Mesendoderm (in vitro differentiated cells): ENCODE data around the gene PSMA5. TPM values are rescaled to one million over a fixed set of nuclear protein-coding genes. Genes with fewer than 3 reads are reported as not detected.
"Not testable (repeated sequence)": the region's sequence is repeated elsewhere in the genome, so short reads cannot be mapped to it uniquely, and the experiment has no call there.

Experiments
- DNase-seq: peaks from one replicate; pipeline ENCODE4 v3.0.0; 2013
- H2AK5ac ChIP-seq: 2 replicates; pipeline ENCODE4 v1.6.1; 2013; ENCODE audit warnings: low read length, inconsistent platforms
- H2BK120ac ChIP-seq: 2 replicates; pipeline ENCODE4 v1.6.1; 2013; ENCODE audit warnings: low read depth, mild to moderate bottlenecking, low read length, moderate library complexity, mixed read lengths
- H2BK15ac ChIP-seq: replicated peaks from 2 replicates; pipeline ENCODE4 v1.6.1; 2013; ENCODE audit warnings: low read depth, mild to moderate bottlenecking, moderate library complexity
- H2BK5ac ChIP-seq: 2 replicates; pipeline ENCODE4 v1.6.1; 2013; ENCODE audit warnings: low read length, inconsistent platforms
- H3K18ac ChIP-seq: 2 replicates; pipeline ENCODE4 v1.6.1; 2013; ENCODE audit warnings: mild to moderate bottlenecking, low read length, mixed read lengths
- H3K23ac ChIP-seq: one replicate; pipeline ENCODE4 v1.6.1; 2013; ENCODE audit warnings: low read length
- H3K27ac ChIP-seq: 2 replicates; pipeline ENCODE4 v1.5.1; 2013; ENCODE audit warnings: low read depth, mild to moderate bottlenecking, inconsistent platforms, low read length, moderate library complexity
- H3K27me3 ChIP-seq: 2 replicates; pipeline ENCODE4 v1.6.1; 2013; ENCODE audit warnings: low read length, control low read depth, mild to moderate bottlenecking, inconsistent platforms; ENCODE audit not compliant: insufficient read depth, poor library complexity
- H3K36me3 ChIP-seq: 2 replicates; pipeline ENCODE4 v1.6.1; 2013; ENCODE audit warnings: low read length, inconsistent platforms; ENCODE audit not compliant: control insufficient read depth, insufficient read depth
- H3K4ac ChIP-seq: one replicate; pipeline ENCODE4 v1.6.1; 2013; ENCODE audit warnings: low read depth, mild to moderate bottlenecking, low read length, moderate library complexity
- H3K4me1 ChIP-seq: 2 replicates; pipeline ENCODE4 v1.6.1; 2013; ENCODE audit warnings: low read depth, low read length, inconsistent platforms; ENCODE audit not compliant: control insufficient read depth
- H3K4me2 ChIP-seq: 2 replicates; pipeline ENCODE4 v1.6.1; 2013; ENCODE audit warnings: low read length
- H3K4me3 ChIP-seq: 2 replicates; pipeline ENCODE4 v1.5.1; 2013; ENCODE audit warnings: mild to moderate bottlenecking, low read length
- H3K56ac ChIP-seq: one replicate; pipeline ENCODE4 v1.6.1; 2013; ENCODE audit warnings: low read length
- H3K79me1 ChIP-seq: 2 replicates; pipeline ENCODE4 v1.6.1; 2013; ENCODE audit warnings: low read length, inconsistent platforms
- H3K79me2 ChIP-seq: 2 replicates; pipeline ENCODE4 v1.6.1; 2013; ENCODE audit warnings: mild to moderate bottlenecking, low read length; ENCODE audit not compliant: control insufficient read depth, insufficient read depth
- H3K9ac ChIP-seq: 2 replicates; pipeline ENCODE4 v1.6.1; 2013; ENCODE audit warnings: low read length, inconsistent platforms
- H4K5ac ChIP-seq: one replicate; pipeline ENCODE4 v1.6.1; 2013; ENCODE audit warnings: low read length
- H4K8ac ChIP-seq: one replicate; pipeline ENCODE4 v1.6.1; 2013; ENCODE audit warnings: low read depth, mild to moderate bottlenecking, control low read depth, low read length, moderate library complexity
- WGBS: extraction: QIAGEN DNeasy Blood & Tissue Kit; methylation state at CpG from one replicate; pipeline ENCODE4 v1.1.7; 2013; ENCODE audit warnings: low lambda C conversion rate, missing lambda C conversion rate; ENCODE audit not compliant: insufficient coverage; ENCODE audit errors: extremely low coverage; 5-methylcytosine and 5-hydroxymethylcytosine counted together
- polyA plus RNA-seq, 2 experiments: library from polyadenylated mRNA; stranded (reverse); fragments of 200-250 nt; gene quantifications; one replicate each; pipeline ENCODE4 v1.2.3, GENCODE V29; 2013

The PSMA5 gene
- polyA plus RNA-seq (2013, experiment 1 of 2) = 107 TPM
- 106 TPM for polyA plus RNA-seq (2013, experiment 2 of 2)

DNA sequence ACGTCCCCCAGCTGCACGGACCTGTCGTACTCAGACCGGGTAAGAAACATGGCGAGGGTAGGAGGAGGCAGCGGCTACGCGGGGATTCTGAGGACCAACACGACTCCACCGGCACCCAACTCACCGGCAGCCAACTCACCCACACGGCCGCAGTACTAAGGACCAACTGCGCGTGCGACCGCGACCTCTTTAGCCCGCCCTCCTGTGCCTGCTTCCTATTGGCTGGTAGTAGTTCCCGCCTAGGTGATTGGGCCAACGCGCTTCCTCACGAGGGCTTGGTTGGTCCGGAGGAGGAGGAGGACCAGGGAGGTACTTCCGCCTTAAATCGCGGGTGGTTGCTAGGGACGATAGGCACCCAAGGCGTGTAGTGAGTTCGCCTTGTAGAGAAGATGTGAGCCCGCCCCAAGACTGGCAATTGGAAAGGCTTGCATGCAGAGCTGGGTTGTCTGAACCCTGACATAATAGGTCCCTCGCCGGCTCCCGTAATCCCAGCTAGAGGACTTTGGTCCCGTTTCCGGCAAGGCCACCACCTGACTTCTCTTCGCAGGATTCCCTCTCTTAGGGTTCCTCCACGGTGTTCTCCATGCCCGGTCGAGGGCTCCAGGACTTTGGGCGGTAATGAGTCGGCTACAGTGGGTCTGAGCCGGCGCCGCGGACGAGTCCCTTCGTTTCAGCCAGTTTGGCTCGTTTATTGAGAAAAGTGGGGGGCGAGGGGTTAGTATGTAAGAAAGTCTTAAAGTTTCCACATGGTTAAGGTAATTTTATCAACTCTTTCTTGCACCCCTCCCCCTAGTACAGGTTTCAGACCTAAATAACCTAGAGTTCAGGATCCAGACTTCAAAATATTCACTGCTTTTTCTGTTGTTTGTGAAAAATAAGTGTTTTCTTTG lies at the start of gene PSMA5:
Gene PSMA5 (minus strand): TSS at position 168 of the 890 bp plus-strand sequence. CDS start 118 bp downstream, at position 50.
- H3K36me3 ChIP-seq = no peaks in the 10 kb centered on the region
- peaks cover 34% of the 10 kb centered on the region for H3K79me2 ChIP-seq
- H2AK5ac ChIP-seq = no peak within 1 kb of the TSS
- peak within 1 kb of the TSS; percentile 79 for H3K4me3 ChIP-seq
- H3K4ac ChIP-seq = no peak within 1 kb of the TSS
- no peaks in the 10 kb centered on the region for H3K27me3 ChIP-seq
- no peak within 1 kb of the TSS for H2BK5ac ChIP-seq
- no peak within 1 kb of the TSS for H4K5ac ChIP-seq
- peaks cover 4% of the 10 kb centered on the region for H3K79me1 ChIP-seq
- no peak within 1 kb of the TSS for H2BK120ac ChIP-seq
- H3K27ac ChIP-seq = peak within 1 kb of the TSS; percentile 89
- peak; percentile 100 for DNase-seq
- H3K4me2 ChIP-seq = peak within 1 kb of the TSS; percentile 94
- peak within 1 kb of the TSS; percentile 54 for H3K23ac ChIP-seq
- WGBS = no CpG with 5 or more reads among the region's 50 CpGs
- H4K8ac ChIP-seq = no peak within 1 kb of the TSS
- no peak within 1 kb of the TSS for H2BK15ac ChIP-seq
- peak within 1 kb of the TSS; percentile 93 for H3K56ac ChIP-seq
- peak within 1 kb of the TSS; percentile 90 for H3K9ac ChIP-seq
- peak within 1 kb of the TSS; percentile 64 for H3K18ac ChIP-seq
- no peaks in the 10 kb centered on the region for H3K4me1 ChIP-seq

DNA sequence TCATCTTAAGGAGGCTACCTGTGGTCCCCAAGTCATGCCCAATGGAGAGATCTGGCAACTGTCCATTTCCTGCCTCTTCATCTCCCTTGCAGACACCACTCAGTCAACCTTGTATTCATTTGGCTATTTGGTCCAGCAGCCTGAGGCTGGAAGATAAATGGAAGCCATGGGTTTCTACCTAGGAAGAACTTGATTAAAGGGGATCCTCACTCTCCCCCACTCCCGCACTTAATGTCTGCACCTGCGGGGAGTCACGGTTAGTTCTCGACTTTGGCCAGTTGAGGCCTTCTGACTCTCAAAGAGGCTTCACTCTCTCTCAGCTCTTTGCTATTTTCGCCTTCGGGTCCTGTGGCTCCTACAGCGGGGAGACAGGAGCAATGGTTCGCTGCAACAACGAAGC lies 49.0 kb upstream of the PSMA5 start:
- Histone ChIP-seq H4K8ac (no peak overlapping the region), H3K56ac (no peak overlapping the region), H2BK120ac (no peak overlapping the region), H3K27ac (no peak overlapping the region), H3K4ac (no peak overlapping the region), H3K4me1 (no peaks in the 10 kb centered on the region), H3K27me3 (no peaks in the 10 kb centered on the region), H3K9ac (no peak overlapping the region), H3K4me2 (no peak overlapping the region), H2BK15ac (no peak overlapping the region), H4K5ac (no peak overlapping the region), H2BK5ac (no peak overlapping the region), H3K23ac (no peak overlapping the region), H3K79me2 (no peaks in the 10 kb centered on the region), H3K79me1 (no peaks in the 10 kb centered on the region), H3K18ac (no peak overlapping the region), H3K36me3 (no peaks in the 10 kb centered on the region), H3K4me3 (no peak overlapping the region), H2AK5ac (no peak overlapping the region)
- no CpG with 5 or more reads among the region's 9 CpGs for WGBS
- no peak for DNase-seq

DNA sequence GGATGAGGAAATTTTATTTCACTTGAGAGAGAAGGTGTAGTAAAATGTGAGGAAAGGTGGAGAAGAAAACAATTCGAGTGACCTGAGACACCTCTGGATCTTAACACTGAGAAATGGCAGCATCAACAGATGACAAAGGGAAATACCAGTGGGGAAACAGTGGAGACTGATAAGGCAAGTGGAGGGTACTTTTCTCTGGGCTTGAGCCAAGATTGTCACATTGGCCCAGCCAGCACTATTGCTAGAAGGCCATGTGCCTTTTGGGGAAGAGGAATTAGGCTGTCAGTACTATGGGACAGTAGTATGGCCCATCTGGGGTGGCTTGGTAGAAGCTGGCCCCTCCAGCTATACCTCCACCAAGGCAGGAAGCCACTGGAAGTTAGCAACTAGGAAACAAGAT lies 48.4 kb upstream of the PSMA5 start:
- H3K4me2 ChIP-seq = no peak overlapping the region
- no peak overlapping the region for H2BK5ac ChIP-seq
- H3K23ac ChIP-seq = no peak overlapping the region
- H4K8ac ChIP-seq = no peak overlapping the region
- H3K79me2 ChIP-seq = no peaks in the 10 kb centered on the region
- H3K36me3 ChIP-seq = no peaks in the 10 kb centered on the region
- no peaks in the 10 kb centered on the region for H3K27me3 ChIP-seq
- H3K18ac ChIP-seq = no peak overlapping the region
- no peak overlapping the region for H3K4me3 ChIP-seq
- no peak overlapping the region for H3K27ac ChIP-seq
- no peak overlapping the region for H3K9ac ChIP-seq
- no peak overlapping the region for H2BK120ac ChIP-seq
- H4K5ac ChIP-seq = no peak overlapping the region
- H2AK5ac ChIP-seq = no peak overlapping the region
- H3K56ac ChIP-seq = no peak overlapping the region
- H3K4ac ChIP-seq = no peak overlapping the region
- no peaks in the 10 kb centered on the region for H3K79me1 ChIP-seq
- no peak overlapping the region for H2BK15ac ChIP-seq
- H3K4me1 ChIP-seq = no peaks in the 10 kb centered on the region
- WGBS = no CpG with 5 or more reads among the region's 1 CpG
- no peak for DNase-seq

DNA sequence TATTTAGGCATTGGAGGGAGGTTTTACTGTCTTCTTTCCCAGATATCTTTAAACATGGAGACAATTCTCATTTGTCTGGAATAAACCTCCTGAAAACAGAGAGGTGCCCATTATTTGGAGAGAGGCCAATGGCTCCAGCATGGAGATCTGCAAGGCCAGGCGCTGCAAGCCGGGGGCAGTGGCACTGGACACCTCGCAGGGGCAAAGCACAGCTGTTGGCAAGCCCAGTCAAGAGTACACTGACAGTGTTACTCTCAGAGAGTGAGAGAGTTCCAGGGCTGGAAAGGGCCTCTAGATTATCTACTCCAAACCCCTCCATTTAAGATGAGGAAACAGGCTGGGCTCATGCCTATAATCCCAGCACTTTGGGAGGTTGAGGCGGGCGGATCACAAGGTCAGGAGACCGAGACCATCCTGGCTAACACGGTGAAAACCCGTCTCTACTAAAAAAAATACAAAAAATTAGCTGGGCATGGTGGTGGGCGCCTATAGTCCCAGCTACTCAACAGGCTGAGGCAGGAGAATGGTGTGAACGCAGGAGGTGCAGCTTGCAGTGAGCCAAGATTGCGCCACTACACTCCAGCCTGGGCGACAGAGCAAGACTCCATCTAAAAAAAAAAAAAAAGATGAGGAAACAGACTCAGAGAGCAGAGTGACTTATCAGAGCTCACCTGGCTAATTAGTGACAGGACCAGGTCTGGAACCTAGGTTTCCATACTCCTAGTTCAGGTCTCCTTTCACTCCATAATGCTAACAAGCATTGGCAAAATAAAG lies 47.2 kb upstream of the PSMA5 start:
- not testable (repeated sequence) for H3K79me1 ChIP-seq, H3K36me3 ChIP-seq, H3K4me2 ChIP-seq, H3K4ac ChIP-seq, H3K27ac ChIP-seq, H3K4me3 ChIP-seq, H3K23ac ChIP-seq, H2BK15ac ChIP-seq, H3K9ac ChIP-seq, H2BK5ac ChIP-seq, H2BK120ac ChIP-seq, H3K27me3 ChIP-seq, H4K8ac ChIP-seq, DNase-seq, H3K79me2 ChIP-seq, H3K18ac ChIP-seq, H3K4me1 ChIP-seq, H4K5ac ChIP-seq, H2AK5ac ChIP-seq, H3K56ac ChIP-seq
- WGBS = no CpG with 5 or more reads among the region's 12 CpGs

DNA sequence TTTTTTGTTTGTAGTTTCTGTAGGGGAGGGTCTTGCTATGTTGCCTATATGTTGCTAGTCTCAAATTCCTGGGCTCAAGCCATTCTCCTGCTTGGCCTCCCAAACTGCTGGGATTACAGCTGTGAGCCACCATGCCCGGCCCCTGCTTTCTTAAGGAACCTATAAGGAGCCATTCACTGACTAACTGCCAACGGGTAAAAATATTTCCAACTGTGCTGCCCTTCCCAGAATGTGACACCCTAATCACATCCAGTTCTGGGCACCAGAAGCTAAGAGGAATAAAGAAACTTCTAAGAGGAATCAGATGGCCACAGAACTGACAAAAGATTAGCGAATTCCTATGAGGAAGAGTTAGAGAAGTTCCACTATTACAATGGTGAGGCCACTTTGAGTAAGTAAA lies 46.5 kb upstream of the PSMA5 start:
- Histone ChIP-seq H3K27me3 (peaks cover 5% of the 10 kb centered on the region), H3K56ac (no peak overlapping the region), H3K23ac (no peak overlapping the region), H3K4me1 (no peaks in the 10 kb centered on the region), H3K27ac (no peak overlapping the region), H2BK15ac (no peak overlapping the region), H3K4ac (no peak overlapping the region), H4K8ac (no peak overlapping the region), H3K4me2 (no peak overlapping the region), H4K5ac (no peak overlapping the region), H3K79me1 (no peaks in the 10 kb centered on the region), H3K9ac (no peak overlapping the region), H2AK5ac (no peak overlapping the region), H3K4me3 (no peak overlapping the region), H3K79me2 (no peaks in the 10 kb centered on the region), H2BK120ac (no peak overlapping the region), H2BK5ac (no peak overlapping the region), H3K36me3 (no peaks in the 10 kb centered on the region), H3K18ac (no peak overlapping the region)
- no CpG with 5 or more reads among the region's 3 CpGs for WGBS
- DNase-seq = no peak
